HuH-7 (cell line): ENCODE measurements around the gene MAPK9.
"Not testable (repeated sequence)": the region's sequence is repeated elsewhere in the genome, so short reads cannot be mapped to it uniquely, and the experiment has no call there.

ENCODE experiments used
- DNase-seq: peaks from one replicate; pipeline ENCODE4 v3.0.0; 2011; ENCODE audit warnings: low spot score

Gene MAPK9

DNA sequence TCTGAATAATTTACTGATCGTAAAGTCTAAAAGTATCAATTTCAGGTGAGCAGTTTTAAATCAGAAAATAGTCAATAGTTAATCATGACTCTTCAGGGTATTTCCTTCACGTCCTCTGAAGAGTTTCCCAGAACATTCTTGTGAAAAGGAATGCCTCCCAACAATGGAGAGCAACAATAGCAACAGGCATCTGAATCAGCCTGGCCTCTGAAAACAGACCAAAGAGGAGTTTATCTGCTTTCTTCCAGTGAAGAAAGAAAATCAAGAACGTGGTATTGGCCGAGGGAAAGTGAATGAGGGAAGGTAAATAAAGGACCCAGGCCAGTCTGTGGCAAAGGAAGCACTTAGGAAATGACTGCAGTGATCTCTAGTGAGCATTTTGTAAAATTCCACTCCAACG, 56.8 kb downstream of the MAPK9 start:
- no peak for DNase-seq

DNA sequence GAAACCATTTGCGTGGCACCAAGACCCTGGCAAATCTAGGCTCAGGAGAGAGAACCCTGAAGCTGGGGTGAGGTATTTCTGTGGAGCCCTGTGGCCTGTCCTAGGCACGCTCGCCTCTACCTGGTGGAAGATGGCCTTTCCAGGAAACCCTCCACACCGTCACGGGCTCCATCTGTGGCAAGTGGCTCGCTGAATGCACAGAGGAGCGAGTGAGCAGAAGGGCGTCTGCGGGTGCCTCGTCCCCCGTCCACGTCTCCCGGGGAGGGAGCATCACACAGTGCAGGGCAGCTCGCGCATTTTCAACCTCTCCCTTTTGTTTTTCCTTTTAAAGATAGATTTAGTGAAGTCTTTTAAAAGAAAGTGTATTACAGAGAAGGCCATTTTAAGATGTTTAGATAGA, 57.6 kb downstream of the MAPK9 start:
- DNase-seq = no peak

GRCh38 chr5:180233729-180234128, 58.2 kb downstream of the MAPK9 start:
- DNase-seq = no peak

GRCh38 chr5:180230017-180230416, 61.9 kb downstream of the MAPK9 start:
- DNase-seq = no peak

DNA sequence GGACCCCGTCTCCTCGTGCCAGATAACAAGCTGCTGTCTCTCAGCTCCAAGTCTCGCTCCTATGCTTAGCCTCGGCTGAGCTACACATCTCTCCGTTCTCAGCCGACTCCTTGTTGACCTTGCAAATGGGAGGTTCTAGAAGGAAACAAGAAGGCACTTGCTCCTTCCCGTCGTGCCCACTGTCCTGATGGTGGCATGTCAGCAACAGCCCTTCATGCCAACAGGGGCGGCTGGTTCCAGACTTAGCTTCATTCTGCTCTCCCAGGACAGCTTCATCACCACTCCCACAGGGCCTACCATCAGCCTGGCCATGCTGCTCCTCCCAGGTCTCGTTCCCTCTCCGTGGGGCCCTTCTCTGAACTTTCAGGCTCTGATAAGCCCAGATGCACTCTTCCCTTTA, 69.8 kb downstream of the MAPK9 start:
- no peak for DNase-seq

DNA sequence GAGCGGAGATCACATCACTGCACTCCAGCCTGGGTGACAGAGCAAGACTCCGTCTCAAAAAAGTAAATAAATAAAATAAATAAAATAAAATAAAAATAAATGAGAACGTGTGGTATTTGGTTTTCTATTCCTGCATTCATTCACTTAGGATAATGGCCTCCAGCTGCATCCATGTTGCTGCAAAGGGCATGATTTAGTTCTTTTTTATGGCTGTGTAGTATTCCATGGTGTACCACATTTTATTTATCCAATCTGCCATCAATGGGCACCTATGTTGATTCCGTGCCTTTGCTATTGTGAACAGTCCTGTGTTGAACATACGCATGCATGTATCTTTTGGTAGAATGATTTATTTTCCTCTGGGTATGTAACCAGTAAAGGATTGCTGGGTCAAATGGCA, 74.1 kb downstream of the MAPK9 start:
- no peak for DNase-seq

DNA sequence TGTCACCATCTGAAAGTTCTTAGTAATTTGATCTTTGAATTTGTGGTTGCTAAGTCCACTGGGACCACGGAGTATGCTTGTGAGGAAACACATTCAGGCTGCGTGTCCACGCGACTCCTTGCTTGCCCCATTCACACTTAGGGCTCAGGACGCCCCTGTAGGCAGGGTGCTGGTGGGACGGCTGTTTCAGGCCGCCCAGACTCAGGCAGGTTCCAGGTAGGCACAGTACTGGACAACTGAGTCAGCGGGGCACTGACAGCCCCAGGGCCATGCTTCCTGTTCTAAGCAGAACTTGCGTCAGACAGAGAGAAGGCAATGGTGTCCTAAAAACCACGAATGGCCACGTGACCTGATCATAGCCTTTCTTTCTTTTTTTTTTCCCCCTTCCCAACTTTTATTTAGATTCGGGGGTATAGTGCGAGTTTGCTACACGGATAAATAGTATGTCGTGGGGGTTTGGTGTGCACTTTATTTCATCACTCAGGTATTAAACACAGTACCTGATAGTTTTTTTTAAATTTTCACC, 75.2 kb downstream of the MAPK9 start:
- DNase-seq = no peak

- no peak for DNase-seq
Observed at GRCh38 chr5:180215783-180216630, 75.9 kb downstream of the MAPK9 start.

DNA sequence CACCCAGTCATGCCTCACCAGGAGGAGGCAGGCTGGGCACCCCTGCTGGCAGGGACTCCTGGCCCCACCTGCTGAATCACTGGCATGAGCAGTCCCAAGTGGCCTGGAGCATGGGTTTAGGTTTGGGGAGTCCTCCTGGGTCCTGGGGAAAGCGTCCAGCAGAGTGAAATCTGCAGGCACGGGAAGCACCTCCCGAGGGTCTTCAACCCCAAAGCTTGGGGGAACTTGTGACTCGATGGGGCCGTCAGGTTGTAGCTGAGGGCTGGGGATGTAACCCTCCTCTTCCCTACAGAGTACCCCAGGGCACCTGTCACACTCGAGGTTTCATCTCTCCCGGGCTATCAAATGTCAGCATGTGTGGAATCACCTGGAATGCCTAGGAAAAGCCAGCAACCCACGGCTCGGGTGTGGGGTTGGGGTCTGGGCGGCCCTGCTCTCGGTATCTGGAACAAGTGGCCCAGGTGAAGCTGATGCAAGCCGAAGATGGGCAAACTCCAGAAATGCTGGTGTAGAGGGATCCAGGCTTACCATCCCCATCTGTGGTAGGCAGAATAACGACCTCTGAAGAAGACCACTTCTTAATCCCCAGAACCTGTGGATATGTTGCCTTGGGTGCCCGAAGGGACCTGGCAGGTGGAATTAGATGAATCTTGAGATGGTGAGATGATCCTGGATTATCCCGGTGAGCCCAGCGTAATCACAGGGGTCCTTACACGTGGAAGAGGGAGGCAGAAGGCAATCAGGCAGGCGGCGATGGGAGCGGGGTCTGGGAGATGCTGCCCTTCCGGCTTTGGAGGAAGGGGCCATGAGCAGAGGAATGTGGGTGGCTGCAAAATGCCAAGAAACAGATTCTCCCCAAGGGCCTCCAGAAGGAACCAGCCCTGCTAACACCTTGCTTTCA, 76.8 kb downstream of the MAPK9 start:
- DNase-seq = no peak

- no peak for DNase-seq
Observed at GRCh38 chr5:180213657-180214207, 78.2 kb downstream of the MAPK9 start.

GRCh38 chr5:180213256-180213600, 78.7 kb downstream of the MAPK9 start:
- no peak for DNase-seq

DNA sequence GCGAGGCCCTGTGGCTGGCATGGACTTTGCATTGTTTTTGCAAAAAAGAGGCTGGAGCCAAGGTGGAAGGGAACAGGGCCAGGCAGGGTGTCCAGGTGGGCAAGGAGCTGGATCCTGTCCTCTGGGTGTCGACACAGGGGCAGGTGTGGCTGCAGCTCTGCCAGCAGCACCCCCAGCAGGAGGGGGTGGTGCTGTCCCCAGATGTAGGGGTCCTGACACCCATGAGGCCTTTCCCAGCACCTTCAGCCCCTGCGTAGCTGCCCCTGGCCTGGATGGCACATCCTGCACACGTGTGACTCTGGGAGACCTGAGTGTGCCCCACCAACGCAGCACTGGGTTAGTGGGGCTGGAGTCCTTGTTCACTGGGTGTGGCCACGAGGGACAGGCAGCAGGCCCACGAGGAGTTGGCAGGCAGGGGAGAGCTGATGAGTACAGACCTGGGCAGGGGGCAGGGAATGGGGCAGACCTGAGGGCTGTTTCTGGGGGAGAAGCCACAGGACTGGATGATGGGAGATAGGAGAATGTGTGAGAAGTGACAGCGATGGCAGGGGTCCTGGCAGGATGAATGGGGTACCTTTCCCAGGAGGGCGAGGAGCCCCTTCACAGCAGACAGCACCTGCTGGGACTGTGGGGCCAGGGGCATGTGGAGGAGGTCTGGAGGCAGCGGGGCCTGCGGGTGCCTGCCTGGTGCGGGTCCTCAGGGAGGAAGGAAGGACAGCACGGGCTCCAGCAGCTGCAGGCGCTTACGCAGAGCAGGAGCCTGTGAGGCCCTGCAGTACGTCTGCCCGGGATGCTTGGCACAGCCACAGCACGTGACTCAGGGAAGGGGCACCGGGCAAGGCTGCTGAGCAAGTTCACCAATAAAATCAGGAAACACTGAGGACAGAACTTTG, 79.3 kb downstream of the MAPK9 start:
- no peak for DNase-seq

DNA sequence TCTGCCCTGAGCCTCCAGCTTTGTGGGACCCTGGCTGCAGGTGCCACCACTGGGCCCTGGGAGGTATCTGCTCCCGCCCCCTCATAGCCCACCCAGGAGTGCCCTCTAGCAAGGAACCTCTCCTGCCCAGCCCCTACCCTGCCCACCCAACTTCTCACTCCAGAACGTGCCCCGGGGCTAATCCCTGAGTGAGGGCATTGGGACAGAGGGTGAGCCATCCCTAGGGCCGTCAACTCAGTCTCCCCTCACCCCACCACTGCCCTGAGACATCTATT, 80.2 kb downstream of the MAPK9 start:
- DNase-seq = no peak

DNA sequence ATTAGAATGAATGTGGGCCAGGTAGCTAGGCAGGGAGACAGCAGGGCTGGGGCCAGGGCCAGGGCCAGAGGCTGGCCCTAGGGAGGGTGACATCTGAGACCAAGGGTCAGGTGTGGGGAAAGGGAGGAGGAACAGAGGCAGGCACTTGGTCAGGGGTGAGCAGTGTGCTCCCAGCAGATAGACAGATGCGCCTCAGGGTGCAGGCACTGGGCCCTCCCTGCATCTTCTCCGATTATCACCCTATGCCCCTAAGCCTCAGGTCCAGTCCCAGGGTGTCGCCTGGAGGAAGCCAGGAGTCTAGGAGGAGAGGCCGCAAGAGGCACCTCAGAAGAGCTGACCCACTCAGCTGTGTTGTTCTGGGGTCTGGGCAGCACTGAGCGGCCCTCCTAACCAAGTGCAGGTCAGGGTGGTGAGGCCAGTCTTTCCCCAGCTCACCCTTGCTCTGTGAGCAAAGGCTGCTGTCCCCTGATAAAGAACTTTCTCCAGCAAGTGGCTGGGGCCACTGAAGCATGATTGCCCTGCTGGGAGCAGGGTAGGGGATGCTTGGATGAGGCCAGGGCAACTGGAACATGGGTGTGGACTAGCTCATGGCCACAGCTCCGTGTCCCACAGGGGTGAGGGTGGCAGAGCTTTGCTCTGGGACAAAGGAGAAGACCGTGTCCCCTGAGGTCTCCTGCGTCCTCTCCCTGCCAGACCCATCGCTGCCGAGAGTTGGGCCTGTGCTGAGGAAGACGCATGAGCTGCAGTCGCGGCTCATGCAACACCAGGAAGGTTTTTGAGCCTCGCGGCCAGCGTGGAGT, 80.7 kb downstream of the MAPK9 start:
- no peak for DNase-seq

DNA sequence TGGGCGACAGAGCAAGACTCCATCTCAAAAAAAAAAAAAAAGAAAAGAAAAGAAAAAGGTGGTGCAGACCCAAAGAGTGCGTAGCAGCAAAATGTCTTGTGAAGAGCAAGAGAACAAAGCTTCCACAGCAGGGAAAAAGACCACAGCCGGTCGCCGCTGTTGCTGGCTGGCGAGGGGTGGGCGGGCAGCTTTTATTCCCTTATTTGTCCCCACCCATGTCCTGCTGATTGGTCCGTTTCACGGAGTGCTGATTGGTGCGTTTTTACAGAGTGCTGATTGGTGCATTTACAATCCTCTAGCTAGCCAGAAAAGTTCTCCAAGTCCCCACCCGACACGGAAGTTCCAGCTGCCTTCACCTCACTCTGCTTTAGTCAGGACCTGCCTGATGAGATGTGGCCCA, 81.8 kb downstream of the MAPK9 start:
- not testable (repeated sequence) for DNase-seq

GRCh38 chr5:180209137-180209581, 82.7 kb downstream of the MAPK9 start, which contains the start of gene RASGEF1C:
RASGEF1C (minus strand) TSS chr5:180209211; CDS start chr5:180138052, 71,159 bp downstream.
- DNase-seq = peak; percentile 86

- DNase-seq = peak; percentile 75
Observed at GRCh38 chr5:180208435-180209081, 83.3 kb downstream of the MAPK9 start.

DNA sequence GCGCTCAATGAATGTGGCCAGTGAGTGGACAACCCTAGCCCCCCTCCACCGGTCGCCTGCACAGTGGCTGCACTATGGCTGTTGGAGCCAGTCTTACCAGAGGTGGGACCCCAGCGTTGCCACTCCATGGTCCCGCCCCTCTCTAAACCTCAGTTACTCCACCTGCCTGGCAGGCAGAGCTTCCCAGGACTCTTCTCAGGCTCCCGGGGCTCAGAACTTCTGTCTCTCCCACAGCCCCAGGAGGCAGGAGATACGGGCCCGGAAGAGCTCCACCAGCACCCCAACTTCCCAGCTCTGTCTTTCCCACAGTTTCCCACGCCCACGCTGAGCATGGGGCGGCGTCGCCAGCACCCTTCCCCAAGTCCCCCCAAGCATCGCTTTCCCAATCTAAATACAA, 83.8 kb downstream of the MAPK9 start:
- no peak for DNase-seq

GRCh38 chr5:180207593-180207992, 84.3 kb downstream of the MAPK9 start:
- DNase-seq = no peak

DNA sequence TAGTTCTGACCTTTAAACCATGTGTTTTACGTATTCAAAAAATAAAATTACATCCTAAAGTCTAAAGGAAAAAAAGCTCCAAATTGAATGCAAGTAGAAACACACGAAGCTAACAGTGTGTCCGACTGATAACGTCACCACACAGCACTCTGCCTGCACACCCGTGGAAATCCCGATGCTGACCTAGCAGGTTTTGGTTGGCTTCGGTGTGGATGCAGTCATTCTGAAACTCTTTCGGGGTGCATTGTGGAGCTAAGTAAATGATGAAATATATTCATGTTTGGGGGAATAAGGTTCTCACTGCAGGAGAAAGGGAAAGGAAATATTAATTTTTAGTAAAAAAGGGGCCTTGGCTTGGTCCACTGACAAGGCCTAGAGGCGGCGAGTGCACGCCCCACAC, 84.9 kb downstream of the MAPK9 start:
- DNase-seq = no peak
